Endodermal cell (in vitro differentiated cells): ENCODE data around the gene ZNRF3. TPM values are rescaled to one million over a fixed set of nuclear protein-coding genes. Genes with fewer than 3 reads are reported as not detected.

Experiments used
- DNase-seq: peaks from one replicate; pipeline ENCODE4 v3.0.0-alpha.2; 2017
- H3K27ac ChIP-seq: 2 replicates; pipeline ENCODE4 v1.5.1; 2013; ENCODE audit warnings: mild to moderate bottlenecking, low read depth, low read length, moderate library complexity
- H3K27me3 ChIP-seq: 2 replicates; pipeline ENCODE4 v1.6.1; 2013; ENCODE audit warnings: mild to moderate bottlenecking, low read length, moderate library complexity; ENCODE audit not compliant: insufficient read depth, control insufficient read depth, poor library complexity, severe bottlenecking
- H3K36me3 ChIP-seq: 2 replicates; pipeline ENCODE4 v1.7.0; 2013; ENCODE audit warnings: mild to moderate bottlenecking, low read length, moderate library complexity; ENCODE audit not compliant: control insufficient read depth, insufficient read depth
- H3K4me1 ChIP-seq: one replicate; pipeline ENCODE4 v1.7.0; 2013; ENCODE audit warnings: low read length; ENCODE audit not compliant: control insufficient read depth, insufficient read depth
- H3K4me3 ChIP-seq: 2 replicates; pipeline ENCODE4 v1.5.1; 2013; ENCODE audit warnings: mild to moderate bottlenecking, low read length, moderate library complexity
- H3K9ac ChIP-seq: 2 replicates; pipeline ENCODE4 v1.6.1; 2013; ENCODE audit warnings: mild to moderate bottlenecking, low read length, moderate library complexity; ENCODE audit not compliant: poor library complexity, severe bottlenecking; ENCODE audit errors: extremely low read depth
- H3K9me3 ChIP-seq: 2 replicates; pipeline ENCODE4 v1.6.1; 2013; ENCODE audit warnings: mild to moderate bottlenecking, low read length, moderate library complexity; ENCODE audit not compliant: control insufficient read depth
- H3K27ac Mint-ChIP-seq: 2 replicates; pipeline ENCODE4 v1.8.0; 2020; ENCODE audit warnings: mixed read lengths
- H3K27me3 Mint-ChIP-seq: 2 replicates; pipeline ENCODE4 v1.8.0; 2021; ENCODE audit warnings: mild to moderate bottlenecking, mixed read lengths; ENCODE audit not compliant: insufficient read depth
- H3K36me3 Mint-ChIP-seq: 2 replicates; pipeline ENCODE4 v1.8.0; 2020; ENCODE audit warnings: low read depth, mixed read lengths
- H3K4me1 Mint-ChIP-seq: 2 replicates; pipeline ENCODE4 v1.8.0; 2020; ENCODE audit warnings: mixed read lengths
- H3K4me3 Mint-ChIP-seq: 2 replicates; pipeline ENCODE4 v1.8.0; 2020; ENCODE audit warnings: mild to moderate bottlenecking, moderate library complexity, mixed read lengths
- H3K9me3 Mint-ChIP-seq: 2 replicates; pipeline ENCODE4 v1.8.0; 2020; ENCODE audit warnings: mild to moderate bottlenecking, mixed read lengths
- CTCF ChIP-seq: fragments of 200-600 bp; sonication (generic); conservative IDR thresholded peaks from 2 replicates; pipeline ENCODE4 v1.5.0; 2021; ENCODE audit warnings: antibody characterized with exemption, mild to moderate bottlenecking
- WGBS, 2 experiments: methylation state at CpG; one replicate each; pipeline versions ENCODE4 v1.1.5 to v1.1.7; 2013; ENCODE audit warnings: missing lambda C conversion rate in 2 of 2, mixed read lengths in 1 of 2; ENCODE audit not compliant: insufficient coverage in 1 of 2, insufficient read length in 1 of 2; 5-methylcytosine and 5-hydroxymethylcytosine counted together
- total RNA-seq, 2 donors: library from RNA; stranded (reverse); fragmentation: NEBNext Ultra II Directional in 1 of 2; extraction: Animal tissue kit (Norgen Biotek cat#: 25700) in 1 of 2; gene quantifications; 2 replicates in 1 of 2; 3 replicates in 1 of 2; pipeline ENCODE4 v1.2.1, GENCODE V29; 2021

ZNRF3 gene
- total RNA-seq, 2 donors from 2014 or later = 15.8 to 19.8 TPM

DNA sequence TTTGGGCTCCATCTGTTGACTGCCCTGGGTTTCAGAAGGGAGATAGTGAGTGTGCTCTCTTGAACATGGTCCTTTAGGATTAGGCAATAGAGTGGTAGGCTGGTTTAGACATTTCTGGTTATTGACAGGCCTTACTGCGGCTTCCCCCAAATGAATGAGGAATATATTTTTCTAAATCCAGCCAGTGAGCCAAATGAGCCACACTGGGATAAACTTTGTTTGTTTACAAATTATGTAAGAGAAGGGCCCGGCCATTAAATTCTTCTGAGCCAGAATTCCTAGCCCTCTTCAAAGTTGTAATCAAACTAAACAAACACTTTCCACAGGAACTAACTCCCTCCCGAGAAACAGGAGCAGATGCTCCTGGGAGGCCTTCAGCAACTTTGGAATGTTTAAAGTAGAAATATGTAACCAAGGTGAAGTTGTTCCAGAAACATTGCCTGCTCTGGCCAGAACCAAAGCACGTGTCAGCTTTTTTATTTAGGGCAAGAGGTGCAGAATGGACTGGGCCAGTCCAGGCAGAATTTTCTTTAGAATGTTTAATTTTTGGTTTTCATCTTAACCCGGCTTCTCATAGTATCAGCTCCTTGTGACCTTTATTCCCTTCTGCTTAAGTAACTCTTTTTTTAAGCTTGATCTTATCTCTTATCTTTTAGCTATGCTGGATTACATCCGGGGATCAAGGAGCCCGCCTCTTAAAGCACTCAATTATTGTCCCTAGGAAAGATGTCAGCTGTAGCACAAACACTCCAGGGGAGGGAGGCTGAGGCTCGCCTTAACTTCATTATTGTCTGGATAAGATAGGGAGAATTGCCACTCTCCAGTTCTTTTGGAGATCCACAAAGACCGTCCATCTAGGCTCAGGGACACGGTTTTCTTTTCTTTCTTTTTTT is 28.7 kb downstream of the ZNRF3 start:
- Mint-ChIP-seq H3K27ac (peak overlapping the region; percentile 32), H3K9me3 (no peaks in the 10 kb centered on the region), H3K36me3 (no peaks in the 10 kb centered on the region), H3K27me3 (no peaks in the 10 kb centered on the region), H3K4me3 (no peak overlapping the region), H3K4me1 (peaks cover 49% of the 10 kb centered on the region)
- no peaks in the 10 kb centered on the region for H3K9me3 ChIP-seq
- DNase-seq = no peak
- no peaks in the 10 kb centered on the region for H3K27me3 ChIP-seq
- TF ChIP-seq CTCF = no peak
- H3K27ac ChIP-seq = peak overlapping the region; percentile 45
- 37 to 72% methylated on average over 4 to 10 of the region's 10 CpGs for WGBS, 2 experiments
- H3K9ac ChIP-seq = peak overlapping the region; percentile 12
- H3K4me1 ChIP-seq = peaks cover 12% of the 10 kb centered on the region
- H3K36me3 ChIP-seq = no peaks in the 10 kb centered on the region
- peak overlapping the region; percentile 1 for H3K4me3 ChIP-seq

- WGBS, 2 experiments = 90 to 94% methylated on average over 6 of the region's 6 CpGs
- H3K9me3 ChIP-seq = no peaks in the 10 kb centered on the region
- DNase-seq = no peak
- Mint-ChIP-seq H3K36me3 (no peaks in the 10 kb centered on the region), H3K27ac (no peak overlapping the region), H3K9me3 (no peaks in the 10 kb centered on the region), H3K4me3 (no peak overlapping the region), H3K27me3 (no peaks in the 10 kb centered on the region), H3K4me1 (peaks cover 58% of the 10 kb centered on the region)
- H3K9ac ChIP-seq = no peak overlapping the region
- no peak overlapping the region for H3K27ac ChIP-seq
- TF ChIP-seq CTCF = no peak
- no peak overlapping the region for H3K4me3 ChIP-seq
- peaks cover 23% of the 10 kb centered on the region for H3K4me1 ChIP-seq
- H3K27me3 ChIP-seq = no peaks in the 10 kb centered on the region
- H3K36me3 ChIP-seq = no peaks in the 10 kb centered on the region
These were observed 30.8 kb downstream of the ZNRF3 start for GRCh38 chr22:28914201-28914600.

GRCh38 chr22:28915969-28916368 is 32.6 kb downstream of the ZNRF3 start:
- no peak overlapping the region for H3K27ac ChIP-seq
- Mint-ChIP-seq H3K4me1 (peaks cover 55% of the 10 kb centered on the region), H3K27me3 (no peaks in the 10 kb centered on the region), H3K4me3 (no peak overlapping the region), H3K9me3 (no peaks in the 10 kb centered on the region), H3K36me3 (no peaks in the 10 kb centered on the region), H3K27ac (no peak overlapping the region)
- TF ChIP-seq CTCF = no peak
- H3K9ac ChIP-seq = no peak overlapping the region
- no peaks in the 10 kb centered on the region for H3K36me3 ChIP-seq
- no peak overlapping the region for H3K4me3 ChIP-seq
- no peaks in the 10 kb centered on the region for H3K27me3 ChIP-seq
- H3K4me1 ChIP-seq = peaks cover 28% of the 10 kb centered on the region
- DNase-seq = no peak
- H3K9me3 ChIP-seq = no peaks in the 10 kb centered on the region
- WGBS, 2 experiments = 88 to 93% methylated on average over 3 of the region's 3 CpGs
